ENCODE results near the gene SCYGR4. TPM values are rescaled to one million over a fixed set of nuclear protein-coding genes. Genes with fewer than 3 reads are reported as not detected.

SCYGR4 gene
- total RNA-seq, 1 donor from 2014 or later, result not detected

GRCh38 chr2:227657199-227657845, 40.0 kb downstream of the SCYGR4 start:
- DNase-seq (ENCODE audit: low read depth) (peak; percentile 62), FAIRE-seq (no peak)
- Histone ChIP-seq H3K27me3 (ENCODE audit: insufficient read depth, low read length) (no peaks in the 10 kb centered on the region), H3K9me3 (ENCODE audit: insufficient read depth, low read depth, low read length) (no peaks in the 10 kb centered on the region), H3K9ac (ENCODE audit: low read length) (no peak overlapping the region), H2AFZ (ENCODE audit: low read depth, low read length) (no peak overlapping the region), H3K4me1 (ENCODE audit: insufficient read depth, low read length) (peaks cover 7% of the 10 kb centered on the region), H3K79me2 (ENCODE audit: insufficient read depth, low read length) (no peaks in the 10 kb centered on the region), H3K4me2 (ENCODE audit: low read length) (peak overlapping the region; percentile 26), H4K20me1 (ENCODE audit: insufficient read depth, low read length) (no peaks in the 10 kb centered on the region), H3K27ac (ENCODE audit: low read depth, low read length) (peak overlapping the region; percentile 57), H3K4me3 (ENCODE audit: insufficient read depth, low read depth, low read length) (no peak overlapping the region), H3K36me3 (ENCODE audit: insufficient read depth, low read length) (no peaks in the 10 kb centered on the region)
- H3K9me3 Mint-ChIP-seq (ENCODE audit: unreplicated experiment), result peaks cover 2% of the 10 kb centered on the region
- H3K36me3 Mint-ChIP-seq (ENCODE audit: low read depth, unreplicated experiment), result no peaks in the 10 kb centered on the region
- TF ChIP-seq CTCF (IDR thresholded peaks at IDR 0.05; ENCODE audit: insufficient read depth, low read depth, low read length) (no peak), EZH2 (IDR thresholded peaks at IDR 0.05; ENCODE audit: insufficient read depth, low read length) (no peak)
- no peak overlapping the region for H3K4me3 Mint-ChIP-seq (ENCODE audit: unreplicated experiment)
- no peak overlapping the region for H3K27ac Mint-ChIP-seq (ENCODE audit: unreplicated experiment)
- H3K27me3 Mint-ChIP-seq (ENCODE audit: low read depth, unreplicated experiment), result no peaks in the 10 kb centered on the region
- H3K4me1 Mint-ChIP-seq (ENCODE audit: low read depth, unreplicated experiment), result peaks cover 14% of the 10 kb centered on the region

GRCh38 chr2:227661025-227661649, 43.8 kb downstream of the SCYGR4 start:
- no peak for DNase-seq (ENCODE audit: low read depth)
- Mint-ChIP-seq H3K4me1 (ENCODE audit: low read depth, unreplicated experiment) (peaks cover 9% of the 10 kb centered on the region), H3K9me3 (ENCODE audit: unreplicated experiment) (no peaks in the 10 kb centered on the region), H3K36me3 (ENCODE audit: low read depth, unreplicated experiment) (no peaks in the 10 kb centered on the region), H3K27ac (ENCODE audit: unreplicated experiment) (no peak overlapping the region), H3K27me3 (ENCODE audit: low read depth, unreplicated experiment) (no peaks in the 10 kb centered on the region), H3K4me3 (ENCODE audit: unreplicated experiment) (no peak overlapping the region)
- Histone ChIP-seq H3K4me3 (ENCODE audit: insufficient read depth, low read depth, low read length) (no peak overlapping the region), H3K4me1 (ENCODE audit: insufficient read depth, low read length) (no peaks in the 10 kb centered on the region), H3K36me3 (ENCODE audit: insufficient read depth, low read length) (no peaks in the 10 kb centered on the region), H3K9me3 (ENCODE audit: insufficient read depth, low read depth, low read length) (no peaks in the 10 kb centered on the region), H3K9ac (ENCODE audit: low read length) (no peak overlapping the region), H2AFZ (ENCODE audit: low read depth, low read length) (no peak overlapping the region), H3K27me3 (ENCODE audit: insufficient read depth, low read length) (no peaks in the 10 kb centered on the region), H3K79me2 (ENCODE audit: insufficient read depth, low read length) (no peaks in the 10 kb centered on the region), H3K27ac (ENCODE audit: low read depth, low read length) (no peak overlapping the region), H3K4me2 (ENCODE audit: low read length) (no peak overlapping the region), H4K20me1 (ENCODE audit: insufficient read depth, low read length) (no peaks in the 10 kb centered on the region)
- TF ChIP-seq EZH2 (IDR thresholded peaks at IDR 0.05; ENCODE audit: insufficient read depth, low read length), result no peak
- FAIRE-seq, result no peak

GRCh38 chr2:227661827-227662226, 44.5 kb downstream of the SCYGR4 start:
- Mint-ChIP-seq H3K4me1 (ENCODE audit: low read depth, unreplicated experiment) (peaks cover 9% of the 10 kb centered on the region), H3K27ac (ENCODE audit: unreplicated experiment) (no peak overlapping the region), H3K4me3 (ENCODE audit: unreplicated experiment) (no peak overlapping the region), H3K36me3 (ENCODE audit: low read depth, unreplicated experiment) (no peaks in the 10 kb centered on the region), H3K9me3 (ENCODE audit: unreplicated experiment) (no peaks in the 10 kb centered on the region), H3K27me3 (ENCODE audit: low read depth, unreplicated experiment) (no peaks in the 10 kb centered on the region)
- no peak overlapping the region for H3K4me3 ChIP-seq (ENCODE audit: insufficient read depth, low read depth, low read length)
- no peaks in the 10 kb centered on the region for H3K9me3 ChIP-seq (ENCODE audit: insufficient read depth, low read depth, low read length)
- FAIRE-seq, result no peak
- no peaks in the 10 kb centered on the region for H4K20me1 ChIP-seq (ENCODE audit: insufficient read depth, low read length)
- H3K27ac ChIP-seq (ENCODE audit: low read depth, low read length), result no peak overlapping the region
- DNase-seq (ENCODE audit: low read depth), result no peak
- no peaks in the 10 kb centered on the region for H3K27me3 ChIP-seq (ENCODE audit: insufficient read depth, low read length)
- H3K4me2 ChIP-seq (ENCODE audit: low read length), result no peak overlapping the region
- H3K36me3 ChIP-seq (ENCODE audit: insufficient read depth, low read length), result no peaks in the 10 kb centered on the region
- H2AFZ ChIP-seq (ENCODE audit: low read depth, low read length), result no peak overlapping the region
- TF ChIP-seq CTCF (IDR thresholded peaks at IDR 0.05; ENCODE audit: insufficient read depth, low read depth, low read length), result no peak
- no peak for TF ChIP-seq EZH2 (IDR thresholded peaks at IDR 0.05; ENCODE audit: insufficient read depth, low read length)
- no peaks in the 10 kb centered on the region for H3K79me2 ChIP-seq (ENCODE audit: insufficient read depth, low read length)
- no peak overlapping the region for H3K9ac ChIP-seq (ENCODE audit: low read length)
- H3K4me1 ChIP-seq (ENCODE audit: insufficient read depth, low read length), result no peaks in the 10 kb centered on the region
